ENCODE measurements around the gene TEAD4.
A peak's percentile ranks its signal among the peaks of the same experiment; 100 is the strongest.
"Not testable (repeated sequence)": the region's sequence is repeated elsewhere in the genome, so short reads cannot be mapped to it uniquely, and the experiment has no call there.

Gene TEAD4

GRCh38 chr12:3054374-3054773, 95.2 kb downstream of the TEAD4 start:
- DNase-seq: no peak

- no peak for DNase-seq
Observed at GRCh38 chr12:3055026-3055703, 96.0 kb downstream of the TEAD4 start.

GRCh38 chr12:3055704-3056467, 96.7 kb downstream of the TEAD4 start:
- DNase-seq: no peak

GRCh38 chr12:3061059-3061458, 101.9 kb downstream of the TEAD4 start:
- no peak for DNase-seq

- no peak for DNase-seq
Observed at GRCh38 chr12:3061501-3062215, 102.5 kb downstream of the TEAD4 start.

GRCh38 chr12:3065300-3065699, 106.1 kb downstream of the TEAD4 start:
- DNase-seq: no peak

- not testable (repeated sequence) for DNase-seq
Observed at GRCh38 chr12:3065846-3066245, 106.6 kb downstream of the TEAD4 start.

GRCh38 chr12:3069714-3070113, 110.5 kb downstream of the TEAD4 start:
- no peak for DNase-seq

GRCh38 chr12:3071107-3071506, 111.9 kb downstream of the TEAD4 start:
- DNase-seq: peak; percentile 50

GRCh38 chr12:3071710-3072109, 112.5 kb downstream of the TEAD4 start:
- no peak for DNase-seq

GRCh38 chr12:3073438-3074250, 114.4 kb downstream of the TEAD4 start:
- DNase-seq: peak; percentile 64

- no peak for DNase-seq
Observed at GRCh38 chr12:3075315-3075714, 116.1 kb downstream of the TEAD4 start.

GRCh38 chr12:3076730-3077571, 117.8 kb downstream of the TEAD4 start, which contains the start of gene TSPAN9:
TSPAN9 (plus strand) TSS chr12:3077379; CDS start chr12:3201194, 123,815 bp downstream.
- peak; percentile 62 for DNase-seq

- DNase-seq: no peak
Observed at GRCh38 chr12:3077572-3078081, 118.4 kb downstream of the TEAD4 start.

- DNase-seq: no peak
Observed at GRCh38 chr12:3078086-3078820, 119.1 kb downstream of the TEAD4 start.

- DNase-seq: no peak
Observed at GRCh38 chr12:3081091-3081490, 121.9 kb downstream of the TEAD4 start.

GRCh38 chr12:3081886-3082285, 122.7 kb downstream of the TEAD4 start:
- no peak for DNase-seq

GRCh38 chr12:3083241-3083920, 124.2 kb downstream of the TEAD4 start:
- DNase-seq: no peak

GRCh38 chr12:3083921-3084347, 124.7 kb downstream of the TEAD4 start:
- DNase-seq: no peak

- no peak for DNase-seq
Observed at GRCh38 chr12:3084742-3085141, 125.5 kb downstream of the TEAD4 start.
